GM20000 (cell line): ENCODE data around the gene CUEDC1.
A peak's percentile ranks its signal among the peaks of the same experiment; 100 is the strongest.

Experiments
- DNase-seq: peaks from one replicate; pipeline ENCODE4 v3.0.0; 2012; ENCODE audit warnings: low spot score
- CTCF ChIP-seq: IDR thresholded peaks from 2 replicates; pipeline ENCODE4 v1.5.1; 2012; ENCODE audit warnings: mild to moderate bottlenecking, control low read depth; ENCODE audit errors: extremely low read depth, missing control alignments

Gene CUEDC1

DNA sequence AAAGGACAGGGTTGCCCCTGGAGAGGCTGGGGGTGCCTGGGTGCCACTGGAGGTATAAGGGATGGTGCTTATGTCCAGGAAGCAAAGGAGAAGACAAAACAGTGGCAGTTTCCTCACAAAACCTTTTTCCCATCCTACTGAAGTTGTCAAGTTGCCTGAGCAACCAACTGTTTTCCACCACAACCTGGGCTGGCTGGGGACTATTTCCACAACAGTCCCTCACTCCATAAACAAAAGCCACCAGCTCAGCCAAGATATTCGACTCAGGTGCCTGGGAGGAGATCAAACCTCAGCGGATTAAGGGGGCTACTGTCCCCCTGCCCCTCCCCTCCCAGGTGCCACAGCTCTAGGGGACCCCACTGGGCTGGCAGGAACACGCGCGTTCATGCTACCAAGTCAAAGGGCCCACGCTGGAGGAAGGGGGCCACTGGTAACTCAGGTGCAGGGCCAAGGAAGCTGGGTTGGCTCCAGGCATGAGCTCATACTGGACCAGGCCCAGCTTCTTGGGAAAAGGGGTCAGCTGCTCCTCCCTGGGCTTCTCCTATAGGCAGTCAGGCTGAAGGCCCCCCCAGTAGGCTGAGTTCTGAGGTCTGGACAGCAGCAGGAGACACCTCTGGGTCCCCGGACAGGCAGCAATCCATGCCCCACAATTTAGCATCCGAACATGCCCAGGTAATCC is 59.7 kb downstream of the CUEDC1 start:
- no peak for DNase-seq
- TF ChIP-seq CTCF = no peak

GRCh38 chr17:57894848-57895247 is 60.4 kb downstream of the CUEDC1 start:
- TF ChIP-seq CTCF = no peak
- no peak for DNase-seq

GRCh38 chr17:57892820-57893595 is 62.2 kb downstream of the CUEDC1 start:
- TF ChIP-seq CTCF = no peak
- no peak for DNase-seq

- peak; percentile 98 for TF ChIP-seq CTCF
- DNase-seq = peak; percentile 88
Measured at GRCh38 chr17:57892146-57892819, 62.9 kb downstream of the CUEDC1 start.

- TF ChIP-seq CTCF = no peak
- DNase-seq = no peak
Measured at GRCh38 chr17:57890857-57891232, 64.4 kb downstream of the CUEDC1 start.

DNA sequence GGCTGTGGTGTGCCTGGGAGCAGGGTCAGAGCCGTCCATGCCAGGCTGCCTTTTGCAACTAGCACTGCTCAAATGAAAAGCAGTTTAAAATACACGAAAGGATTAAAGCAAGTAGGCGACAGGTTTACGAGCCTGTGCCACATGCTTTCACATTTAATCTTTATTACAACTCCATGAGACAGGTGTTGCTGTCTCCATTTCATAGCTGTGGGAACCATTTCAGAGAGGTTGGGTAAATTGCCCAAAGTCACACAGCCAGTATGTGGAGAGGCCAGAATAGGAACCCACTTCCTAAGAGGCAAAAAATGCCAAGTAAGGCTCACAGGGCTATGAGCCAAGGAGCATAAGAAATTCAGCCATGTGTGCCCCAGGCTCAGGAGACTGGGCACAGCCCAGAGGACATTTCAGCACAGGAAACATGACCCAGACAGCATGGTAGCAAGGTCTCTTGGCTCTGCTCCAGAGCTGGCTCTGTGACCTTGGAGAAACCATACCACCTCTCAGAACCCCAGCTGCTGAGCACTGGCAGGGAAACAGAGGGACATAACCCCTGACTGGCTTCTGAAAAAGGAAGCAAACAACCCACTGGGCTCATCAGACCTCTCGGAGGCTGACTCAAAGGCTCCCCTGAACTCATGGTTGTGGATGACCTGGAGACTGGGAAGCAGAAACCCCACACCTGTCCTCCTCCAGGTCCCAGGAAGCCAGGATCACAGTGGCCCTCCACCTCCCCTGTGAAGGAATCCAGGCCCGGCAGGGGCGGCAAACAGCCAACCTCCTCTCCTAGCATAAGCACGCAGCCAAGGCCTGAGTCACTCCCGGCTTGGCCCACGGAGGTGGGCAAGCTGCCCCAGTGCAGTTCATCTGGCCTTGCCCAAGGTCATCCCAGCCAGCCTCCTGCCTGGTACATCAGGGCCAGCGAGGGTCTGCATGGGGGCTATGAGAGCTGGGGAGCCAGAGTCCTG is 65.0 kb downstream of the CUEDC1 start:
- DNase-seq = no peak
- no peak for TF ChIP-seq CTCF
